ENCODE measurements around the gene SRSF5.
"Not testable (repeated sequence)": the region's sequence is repeated elsewhere in the genome, so short reads cannot be mapped to it uniquely, and the experiment has no call there.

Gene SRSF5

GRCh38 chr14:69808919-69809808, 42.2 kb downstream of the SRSF5 start:
- H3K4me3 Mint-ChIP-seq: no peak overlapping the region
- no peaks in the 10 kb centered on the region for H3K36me3 Mint-ChIP-seq (ENCODE audit: low read depth)
- no peaks in the 10 kb centered on the region for H3K4me1 Mint-ChIP-seq
- no peaks in the 10 kb centered on the region for H3K9me3 Mint-ChIP-seq
- peaks cover 2% of the 10 kb centered on the region for H3K27me3 Mint-ChIP-seq
- DNase-seq: no peak
- ATAC-seq: no peak
- H3K27ac Mint-ChIP-seq: no peak overlapping the region

- Mint-ChIP-seq H3K4me3 (no peak overlapping the region), H3K36me3 (ENCODE audit: low read depth) (no peaks in the 10 kb centered on the region), H3K27ac (no peak overlapping the region), H3K27me3 (peaks cover 2% of the 10 kb centered on the region), H3K9me3 (no peaks in the 10 kb centered on the region), H3K4me1 (no peaks in the 10 kb centered on the region)
- ATAC-seq (no peak), DNase-seq (no peak)
These were observed 44.4 kb downstream of the SRSF5 start for GRCh38 chr14:69811227-69811867.

DNA sequence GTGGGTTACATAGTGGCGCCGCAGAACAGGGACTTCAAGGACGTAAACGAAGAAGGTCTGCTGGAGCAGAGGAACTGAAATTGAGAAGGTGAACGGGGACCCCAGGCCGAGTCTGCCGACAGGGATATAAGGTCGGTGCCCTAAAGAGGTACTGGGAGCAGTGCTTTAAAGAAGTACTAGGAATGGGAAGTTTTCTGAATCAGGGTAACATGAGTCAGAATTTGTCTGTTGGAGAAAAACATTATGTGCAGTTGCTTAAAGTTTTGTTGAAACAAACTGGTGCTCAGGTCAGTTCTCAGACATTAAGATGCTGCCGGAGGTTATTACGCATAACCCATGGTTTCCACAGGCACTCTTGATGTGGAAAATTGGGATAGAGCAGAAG, 44.9 kb downstream of the SRSF5 start:
- H3K27ac Mint-ChIP-seq: no peak overlapping the region
- ATAC-seq (no peak), DNase-seq (no peak)
- no peaks in the 10 kb centered on the region for H3K4me1 Mint-ChIP-seq
- H3K9me3 Mint-ChIP-seq: no peaks in the 10 kb centered on the region
- peaks cover 2% of the 10 kb centered on the region for H3K27me3 Mint-ChIP-seq
- H3K4me3 Mint-ChIP-seq: no peak overlapping the region
- no peaks in the 10 kb centered on the region for H3K36me3 Mint-ChIP-seq (ENCODE audit: low read depth)

GRCh38 chr14:69812711-69813110, 45.8 kb downstream of the SRSF5 start:
- H3K36me3 Mint-ChIP-seq (ENCODE audit: low read depth): no peaks in the 10 kb centered on the region
- DNase-seq: no peak
- no peaks in the 10 kb centered on the region for H3K9me3 Mint-ChIP-seq
- H3K27ac Mint-ChIP-seq: no peak overlapping the region
- H3K4me3 Mint-ChIP-seq: no peak overlapping the region
- H3K4me1 Mint-ChIP-seq: no peaks in the 10 kb centered on the region
- H3K27me3 Mint-ChIP-seq: peaks cover 2% of the 10 kb centered on the region
- no peak for ATAC-seq

GRCh38 chr14:69813346-69813745, 46.4 kb downstream of the SRSF5 start:
- not testable (repeated sequence) for H3K27me3 Mint-ChIP-seq

GRCh38 chr14:69814397-69814796, 47.5 kb downstream of the SRSF5 start:
- H3K4me1 Mint-ChIP-seq: peaks cover 1% of the 10 kb centered on the region
- H3K4me3 Mint-ChIP-seq: no peak overlapping the region
- H3K36me3 Mint-ChIP-seq (ENCODE audit: low read depth): no peaks in the 10 kb centered on the region
- ATAC-seq (no peak), DNase-seq (no peak)
- peaks cover 3% of the 10 kb centered on the region for H3K27me3 Mint-ChIP-seq
- no peak overlapping the region for H3K27ac Mint-ChIP-seq
- no peaks in the 10 kb centered on the region for H3K9me3 Mint-ChIP-seq

More at GRCh38 chr14:69813346-69813745, 46.4 kb downstream of the SRSF5 start:
- H3K9me3 Mint-ChIP-seq; H3K36me3 Mint-ChIP-seq (ENCODE audit: low read depth); H3K4me3 Mint-ChIP-seq; H3K27ac Mint-ChIP-seq; DNase-seq; H3K4me1 Mint-ChIP-seq; ATAC-seq: not testable (repeated sequence)

DNA sequence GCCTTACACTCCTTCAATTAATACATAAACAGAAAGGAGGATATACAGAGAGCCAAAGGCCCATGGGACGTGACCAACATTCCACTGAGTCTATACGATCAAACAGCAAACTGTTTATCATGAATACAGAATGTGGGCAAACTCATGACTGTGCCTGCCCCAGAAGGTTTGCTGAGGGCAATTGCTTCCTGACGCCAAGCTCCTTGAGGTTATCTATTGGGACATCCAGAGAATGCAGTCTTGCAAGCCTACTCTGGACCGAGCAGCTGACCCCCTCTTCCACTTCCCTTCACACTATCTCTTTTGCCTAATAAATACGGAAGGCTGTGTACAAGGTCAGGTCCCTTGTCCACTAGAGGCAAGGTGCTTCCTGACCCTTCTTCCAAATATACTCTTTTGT, 48.6 kb downstream of the SRSF5 start:
- Mint-ChIP-seq H3K4me3 (no peak overlapping the region), H3K27ac (no peak overlapping the region), H3K9me3 (no peaks in the 10 kb centered on the region), H3K4me1 (peaks cover 1% of the 10 kb centered on the region), H3K27me3 (peaks cover 3% of the 10 kb centered on the region), H3K36me3 (ENCODE audit: low read depth) (no peaks in the 10 kb centered on the region)
- ATAC-seq (no peak), DNase-seq (no peak)

DNA sequence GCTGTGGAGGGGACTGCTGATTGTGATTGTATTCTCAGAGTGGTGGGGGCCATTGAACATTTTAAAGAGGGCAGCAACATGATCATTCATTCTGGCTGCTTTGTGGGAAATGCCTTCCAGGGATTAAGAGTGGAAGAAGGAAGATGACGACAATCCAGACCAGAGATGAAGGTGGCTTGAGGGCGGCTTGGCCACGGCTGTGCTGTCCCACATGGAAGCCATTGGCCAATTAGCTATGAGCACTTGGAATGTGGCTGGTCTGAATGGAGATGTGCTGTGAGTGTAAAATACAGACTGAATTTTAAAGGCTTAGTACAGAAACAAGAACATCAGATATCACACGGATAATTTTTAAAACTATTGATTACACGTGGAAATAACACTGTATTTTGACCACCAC, 49.3 kb downstream of the SRSF5 start:
- Mint-ChIP-seq H3K36me3 (ENCODE audit: low read depth) (no peaks in the 10 kb centered on the region), H3K27me3 (peaks cover 2% of the 10 kb centered on the region), H3K9me3 (no peaks in the 10 kb centered on the region), H3K4me1 (peaks cover 1% of the 10 kb centered on the region), H3K27ac (no peak overlapping the region), H3K4me3 (no peak overlapping the region)
- no peak for ATAC-seq
- no peak for DNase-seq

DNA sequence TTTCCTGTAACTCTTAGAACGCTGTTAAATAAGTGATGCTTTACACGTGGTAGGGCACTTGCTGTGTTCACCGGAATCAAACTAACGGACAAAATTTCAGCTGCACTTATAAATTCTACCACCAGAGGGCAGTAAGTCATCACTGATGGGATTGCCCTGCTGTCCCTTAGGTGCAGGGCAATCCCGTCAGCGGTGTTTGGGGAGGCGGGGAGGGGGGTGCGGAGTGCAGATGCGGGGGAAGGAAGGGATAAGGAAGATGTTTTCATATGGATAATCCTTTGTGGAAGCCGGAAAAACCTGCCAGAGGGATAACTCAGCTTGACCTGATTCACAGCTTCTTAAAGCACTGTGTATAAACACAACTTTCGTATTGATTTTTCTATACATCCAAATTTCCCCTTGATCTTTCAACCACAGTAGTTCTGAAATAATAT, 51.8 kb downstream of the SRSF5 start:
- Mint-ChIP-seq H3K27ac (no peak overlapping the region), H3K36me3 (ENCODE audit: low read depth) (no peaks in the 10 kb centered on the region), H3K9me3 (no peaks in the 10 kb centered on the region), H3K4me3 (no peak overlapping the region), H3K4me1 (peaks cover 1% of the 10 kb centered on the region), H3K27me3 (peaks cover 2% of the 10 kb centered on the region)
- DNase-seq (peak; percentile 54), ATAC-seq (peak; percentile 81)

DNA sequence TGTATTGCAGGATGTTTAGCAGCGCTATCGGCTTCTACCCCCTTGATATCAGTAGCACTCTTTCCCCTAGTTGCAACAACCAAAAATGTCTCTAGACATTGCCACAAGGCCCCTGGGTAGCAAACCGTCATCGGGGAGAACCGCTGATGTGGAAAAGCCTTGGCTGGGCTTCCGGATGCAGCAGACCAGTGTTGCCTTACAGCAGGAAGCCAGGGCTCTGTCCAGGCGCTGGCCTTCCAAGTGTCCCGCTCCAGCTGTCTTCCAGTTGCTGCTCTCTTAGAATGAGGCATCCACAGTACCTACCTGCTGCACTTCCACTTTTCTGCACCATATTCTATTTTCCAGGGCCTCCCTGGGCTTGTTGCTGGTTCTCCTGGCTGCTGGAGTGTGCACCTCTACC, 52.7 kb downstream of the SRSF5 start:
- no peak for DNase-seq
- ATAC-seq: no peak
- Mint-ChIP-seq H3K4me1 (peaks cover 1% of the 10 kb centered on the region), H3K4me3 (no peak overlapping the region), H3K27ac (no peak overlapping the region), H3K9me3 (no peaks in the 10 kb centered on the region), H3K36me3 (ENCODE audit: low read depth) (no peaks in the 10 kb centered on the region), H3K27me3 (peaks cover 2% of the 10 kb centered on the region)

DNA sequence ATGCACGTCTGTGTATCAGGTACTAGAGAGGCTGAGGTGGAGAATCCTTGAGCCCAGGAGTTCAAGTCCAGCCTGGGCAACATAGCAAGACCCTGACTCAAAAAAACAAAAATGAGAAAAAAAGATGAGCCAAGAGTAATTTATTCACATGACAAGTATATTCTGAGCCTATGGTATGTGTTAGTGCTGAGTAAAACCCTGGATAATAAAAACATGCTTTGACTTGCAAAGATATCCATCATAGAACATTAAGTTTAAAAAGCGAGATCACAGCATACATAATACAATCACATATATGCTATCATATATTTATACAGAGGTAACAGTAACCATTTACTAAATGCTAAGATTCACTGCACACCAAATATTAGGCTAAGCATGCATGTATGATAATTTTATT, 54.0 kb downstream of the SRSF5 start:
- Mint-ChIP-seq H3K36me3 (ENCODE audit: low read depth) (no peaks in the 10 kb centered on the region), H3K27ac (no peak overlapping the region), H3K9me3 (no peaks in the 10 kb centered on the region)

More for the DNA sequence above, 54.0 kb downstream of the SRSF5 start:
- no peak for ATAC-seq
- DNase-seq: no peak
- H3K4me1 Mint-ChIP-seq: peaks cover 1% of the 10 kb centered on the region
- H3K4me3 Mint-ChIP-seq: no peak overlapping the region
- peaks cover 2% of the 10 kb centered on the region for H3K27me3 Mint-ChIP-seq

Measured in activated naive CD8-positive, alpha-beta T cell treated with anti-CD3 and anti-CD28 coated beads, Interleukin-2, amount 50 U/mL, for 24 hours (primary cell).